ENCODE measurements around the gene DNAH5. TPM values are rescaled to one million over a fixed set of nuclear protein-coding genes. Genes with fewer than 3 reads are reported as not detected.

Gene DNAH5
- total RNA-seq, 3 donors from 2014 or later = 0.36 to 0.98 (median 0.70) TPM

GRCh38 chr5:13934921-13935320 lies 9.6 kb downstream of the DNAH5 start:
- DNase-seq (no peak), ATAC-seq (no peak)
- Histone ChIP-seq H3K4me1 (ENCODE audit: low read depth) (no peaks in the 10 kb centered on the region), H3K4me3 (no peak overlapping the region), H3K9me3 (peaks cover 8% of the 10 kb centered on the region), H3K36me3 (ENCODE audit: low read depth) (no peaks in the 10 kb centered on the region)
- TF ChIP-seq CTCF (IDR thresholded peaks at IDR 0.05) = no peak
- intact Hi-C loops (cut with DNase I, micrococcal nuclease) = no loop called here

DNA sequence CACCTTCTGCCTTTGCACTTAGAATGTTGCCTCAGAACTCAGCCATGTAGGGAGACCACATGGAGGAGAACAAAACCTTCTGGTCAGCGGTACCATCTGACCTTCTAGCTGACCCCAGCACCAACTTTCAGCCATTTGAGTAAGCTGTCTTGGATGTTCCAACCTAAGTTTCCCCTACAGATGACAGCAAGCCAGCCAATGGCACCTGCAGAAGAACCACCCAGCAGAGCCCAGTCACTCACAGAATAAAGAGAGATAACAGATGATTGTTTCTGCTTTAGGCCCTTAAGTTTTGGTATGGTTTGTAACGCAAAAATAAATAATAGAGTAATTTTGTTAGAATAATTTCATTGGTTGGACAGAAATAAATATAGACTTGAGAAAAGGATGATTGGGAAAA lies 10.4 kb downstream of the DNAH5 start:
- intact Hi-C loops (cut with DNase I, micrococcal nuclease) = no loop called here
- no peak for TF ChIP-seq CTCF (IDR thresholded peaks at IDR 0.05)
- ATAC-seq = no peak
- Histone ChIP-seq H3K9me3 (peaks cover 8% of the 10 kb centered on the region), H3K4me1 (ENCODE audit: low read depth) (no peaks in the 10 kb centered on the region), H3K4me3 (no peak overlapping the region), H3K36me3 (ENCODE audit: low read depth) (no peaks in the 10 kb centered on the region)
- no peak for DNase-seq

- no peak overlapping the region for H3K4me3 ChIP-seq
- ATAC-seq = no peak
- no peak for DNase-seq
- no peaks in the 10 kb centered on the region for H3K36me3 ChIP-seq (ENCODE audit: low read depth)
- peaks cover 8% of the 10 kb centered on the region for H3K9me3 ChIP-seq
- TF ChIP-seq CTCF (IDR thresholded peaks at IDR 0.05) = no peak
- intact Hi-C loops (cut with DNase I, micrococcal nuclease) = no loop called here
- no peaks in the 10 kb centered on the region for H3K4me1 ChIP-seq (ENCODE audit: low read depth)
Observed at GRCh38 chr5:13932561-13932960, 11.9 kb downstream of the DNAH5 start.

DNA sequence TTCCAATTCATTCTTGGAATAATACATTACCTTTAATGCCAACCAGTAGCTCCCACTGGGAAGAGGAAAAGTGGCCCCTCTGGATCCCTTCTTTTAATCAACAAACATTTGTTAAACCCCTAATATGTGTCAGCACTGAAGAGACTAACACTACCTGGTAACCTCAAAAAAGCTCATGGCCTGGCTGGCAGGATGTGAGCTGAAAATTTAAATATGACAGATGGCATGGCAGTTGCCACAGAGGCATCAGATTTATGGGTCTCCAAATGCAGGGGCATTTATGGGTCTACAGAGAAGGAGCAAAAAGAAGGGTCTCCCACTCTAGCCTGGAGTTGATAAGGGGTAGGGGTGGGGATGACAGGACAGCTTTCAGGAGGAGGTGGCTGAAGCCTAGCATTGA lies 12.5 kb downstream of the DNAH5 start:
- Histone ChIP-seq H3K4me1 (ENCODE audit: low read depth) (no peaks in the 10 kb centered on the region), H3K36me3 (ENCODE audit: low read depth) (no peaks in the 10 kb centered on the region), H3K9me3 (peaks cover 8% of the 10 kb centered on the region), H3K4me3 (no peak overlapping the region)
- intact Hi-C loops (cut with DNase I, micrococcal nuclease) = no loop called here
- no peak for ATAC-seq
- no peak for TF ChIP-seq CTCF (IDR thresholded peaks at IDR 0.05)
- no peak for DNase-seq

DNA sequence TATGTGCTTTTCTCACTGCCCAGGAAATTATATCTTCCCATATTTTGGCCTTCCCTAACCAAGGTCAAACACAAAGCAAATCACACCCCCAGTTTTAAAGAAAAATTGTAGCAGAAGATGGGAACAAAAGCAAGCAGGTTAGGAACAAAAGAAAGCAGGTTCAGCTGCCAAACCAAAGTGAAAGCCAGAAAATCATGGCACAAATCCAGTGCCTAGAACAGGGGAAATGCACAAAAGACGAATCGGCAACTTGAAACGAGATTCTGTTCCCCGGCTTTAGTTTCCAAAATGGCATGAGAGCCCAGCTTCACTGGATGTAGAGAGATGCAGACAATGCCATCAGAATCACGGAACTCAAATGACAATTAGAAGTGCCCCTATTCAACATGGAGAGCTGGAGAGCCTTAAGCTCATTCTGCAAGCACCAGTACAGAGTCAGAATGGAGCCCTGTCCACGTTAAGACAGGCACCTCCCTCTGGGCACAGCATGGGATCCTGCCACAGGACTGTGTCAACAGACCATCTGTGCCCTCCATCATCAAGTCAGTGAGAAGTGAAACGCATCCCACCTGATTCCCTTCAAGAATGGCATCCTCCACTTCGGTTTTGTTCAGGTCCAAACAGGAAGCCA lies 13.8 kb downstream of the DNAH5 start:
- no peak for TF ChIP-seq CTCF (IDR thresholded peaks at IDR 0.05)
- DNase-seq (no peak), ATAC-seq (no peak)
- intact Hi-C loops (cut with DNase I, micrococcal nuclease) = no loop called here
- Histone ChIP-seq H3K9me3 (peaks cover 8% of the 10 kb centered on the region), H3K4me1 (ENCODE audit: low read depth) (no peaks in the 10 kb centered on the region), H3K36me3 (ENCODE audit: low read depth) (no peaks in the 10 kb centered on the region), H3K4me3 (no peak overlapping the region)

DNA sequence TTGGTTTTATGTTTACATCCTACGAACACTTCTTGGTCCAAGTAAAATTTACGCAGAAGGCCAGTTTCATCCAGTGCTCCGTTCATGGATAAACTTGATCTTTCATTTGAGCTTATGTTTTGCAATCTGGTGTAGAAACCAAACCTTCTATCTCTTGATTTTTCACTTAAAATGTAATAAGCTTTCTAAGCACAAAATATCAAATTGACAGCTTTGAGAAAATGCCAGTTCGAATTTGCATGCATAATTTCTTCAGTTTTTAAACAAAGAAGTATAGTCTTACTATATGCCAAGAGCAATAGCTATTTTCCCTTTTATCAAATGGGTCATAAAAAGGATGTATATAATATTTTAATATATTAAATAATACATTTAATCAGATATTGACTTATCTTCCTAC lies 17.8 kb downstream of the DNAH5 start:
- intact Hi-C loops (cut with DNase I, micrococcal nuclease) = no loop called here
- no peak for TF ChIP-seq CTCF (IDR thresholded peaks at IDR 0.05)
- no peaks in the 10 kb centered on the region for H3K4me1 ChIP-seq (ENCODE audit: low read depth)

More for the DNA sequence above, 17.8 kb downstream of the DNAH5 start:
- Histone ChIP-seq H3K9me3 (no peaks in the 10 kb centered on the region), H3K36me3 (ENCODE audit: low read depth) (no peaks in the 10 kb centered on the region), H3K4me3 (no peak overlapping the region)
- no peak for DNase-seq
- ATAC-seq = no peak

Measured in mucosa of descending colon (tissue), 3 donors.